ENCODE measurements around the gene ALDH1A3.

ALDH1A3 gene

GRCh38 chr15:100885116-100885515, 5.5 kb downstream of the ALDH1A3 start:
- DNase-seq = no peak

GRCh38 chr15:100885811-100886210, 6.2 kb downstream of the ALDH1A3 start:
- no peak for DNase-seq

GRCh38 chr15:100887211-100887913, 7.7 kb downstream of the ALDH1A3 start:
- DNase-seq = no peak

GRCh38 chr15:100889385-100890050, 9.9 kb downstream of the ALDH1A3 start:
- DNase-seq = no peak

GRCh38 chr15:100890051-100890720, 10.6 kb downstream of the ALDH1A3 start:
- DNase-seq = no peak

- DNase-seq = no peak
Measured at GRCh38 chr15:100890850-100891249, 11.2 kb downstream of the ALDH1A3 start.

GRCh38 chr15:100891307-100892012, 11.8 kb downstream of the ALDH1A3 start:
- no peak for DNase-seq

GRCh38 chr15:100892013-100892355, 12.4 kb downstream of the ALDH1A3 start:
- DNase-seq = no peak

GRCh38 chr15:100893261-100893963, 13.8 kb downstream of the ALDH1A3 start:
- no peak for DNase-seq

GRCh38 chr15:100893964-100894295, 14.3 kb downstream of the ALDH1A3 start:
- no peak for DNase-seq

- no peak for DNase-seq
Measured at GRCh38 chr15:100895721-100896120, 16.1 kb downstream of the ALDH1A3 start.

- DNase-seq = no peak
Measured at GRCh38 chr15:100897221-100898151, 17.9 kb downstream of the ALDH1A3 start.

- no peak for DNase-seq
Measured at GRCh38 chr15:100898152-100898490, 18.5 kb downstream of the ALDH1A3 start.

GRCh38 chr15:100898661-100899462, 19.2 kb downstream of the ALDH1A3 start:
- DNase-seq = no peak

GRCh38 chr15:100899601-100900000, 20.0 kb downstream of the ALDH1A3 start:
- DNase-seq = no peak

- DNase-seq = no peak
Measured at GRCh38 chr15:100900136-100900794, 20.6 kb downstream of the ALDH1A3 start.

GRCh38 chr15:100900795-100901169, 21.2 kb downstream of the ALDH1A3 start:
- DNase-seq = no peak

- DNase-seq = no peak
Measured at GRCh38 chr15:100901296-100901695, 21.7 kb downstream of the ALDH1A3 start.

- DNase-seq = no peak
Measured at GRCh38 chr15:100901702-100902435, 22.2 kb downstream of the ALDH1A3 start.
